HepG2 (cell line): Measurements from ENCODE around the gene MBIP.

ENCODE experiments used
- BORCS8-MEF2B ChIP-seq: sonication (generic); formaldehyde crosslinking; IDR thresholded peaks from 2 replicates; pipeline ENCODE4 v1.8.0; 2022; ENCODE audit warnings: mild to moderate bottlenecking, missing genetic modification reagents
- PHF20 ChIP-seq: sonication (generic); formaldehyde crosslinking; IDR thresholded peaks from 2 replicates; pipeline ENCODE4 v1.5.0; 2020; ENCODE audit warnings: mild to moderate bottlenecking, missing genetic modification reagents
- POLR2A ChIP-seq, 2 experiments: IDR thresholded peaks; 2 replicates each; pipeline ENCODE4 v1.6.1; 2011; ENCODE audit warnings: low read depth in 2 of 2, low read length in 2 of 2, mild to moderate bottlenecking in 1 of 2, moderate library complexity in 1 of 2; ENCODE audit not compliant: insufficient read depth in 1 of 2
- REST ChIP-seq, 2 experiments: IDR thresholded peaks; 2 replicates each; pipeline ENCODE4 v1.6.1; 2011 to 2012; ENCODE audit warnings: low read length in 2 of 2, borderline replicate concordance in 1 of 2, low read depth in 1 of 2, mild to moderate bottlenecking in 1 of 2, moderate library complexity in 1 of 2
- THAP7 ChIP-seq: sonication (generic); formaldehyde crosslinking; IDR thresholded peaks from 2 replicates; pipeline ENCODE4 v1.8.1; 2023; ENCODE audit warnings: mild to moderate bottlenecking, missing genetic modification reagents
- ZNF296 ChIP-seq: sonication (generic); formaldehyde crosslinking; conservative IDR thresholded peaks from 2 replicates; pipeline ENCODE4 v1.5.0; 2020; ENCODE audit warnings: mild to moderate bottlenecking, missing genetic modification reagents
- TF ChIP-seq, protein P1 (sequence below): sonication (generic); formaldehyde crosslinking; IDR thresholded peaks from 2 replicates; pipeline ENCODE4 v1.5.0; 2020; ENCODE audit warnings: mild to moderate bottlenecking, missing genetic modification reagents, moderate library complexity
- TF ChIP-seq, protein P2 (sequence below): sonication (generic); formaldehyde crosslinking; IDR thresholded peaks from 2 replicates; pipeline ENCODE4 v1.8.0; 2022; ENCODE audit warnings: missing genetic modification reagents, mild to moderate bottlenecking, borderline replicate concordance

- TF ChIP-seq, protein P1, sequence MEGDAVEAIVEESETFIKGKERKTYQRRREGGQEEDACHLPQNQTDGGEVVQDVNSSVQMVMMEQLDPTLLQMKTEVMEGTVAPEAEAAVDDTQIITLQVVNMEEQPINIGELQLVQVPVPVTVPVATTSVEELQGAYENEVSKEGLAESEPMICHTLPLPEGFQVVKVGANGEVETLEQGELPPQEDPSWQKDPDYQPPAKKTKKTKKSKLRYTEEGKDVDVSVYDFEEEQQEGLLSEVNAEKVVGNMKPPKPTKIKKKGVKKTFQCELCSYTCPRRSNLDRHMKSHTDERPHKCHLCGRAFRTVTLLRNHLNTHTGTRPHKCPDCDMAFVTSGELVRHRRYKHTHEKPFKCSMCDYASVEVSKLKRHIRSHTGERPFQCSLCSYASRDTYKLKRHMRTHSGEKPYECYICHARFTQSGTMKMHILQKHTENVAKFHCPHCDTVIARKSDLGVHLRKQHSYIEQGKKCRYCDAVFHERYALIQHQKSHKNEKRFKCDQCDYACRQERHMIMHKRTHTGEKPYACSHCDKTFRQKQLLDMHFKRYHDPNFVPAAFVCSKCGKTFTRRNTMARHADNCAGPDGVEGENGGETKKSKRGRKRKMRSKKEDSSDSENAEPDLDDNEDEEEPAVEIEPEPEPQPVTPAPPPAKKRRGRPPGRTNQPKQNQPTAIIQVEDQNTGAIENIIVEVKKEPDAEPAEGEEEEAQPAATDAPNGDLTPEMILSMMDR = no peak
- TF ChIP-seq, protein P2, sequence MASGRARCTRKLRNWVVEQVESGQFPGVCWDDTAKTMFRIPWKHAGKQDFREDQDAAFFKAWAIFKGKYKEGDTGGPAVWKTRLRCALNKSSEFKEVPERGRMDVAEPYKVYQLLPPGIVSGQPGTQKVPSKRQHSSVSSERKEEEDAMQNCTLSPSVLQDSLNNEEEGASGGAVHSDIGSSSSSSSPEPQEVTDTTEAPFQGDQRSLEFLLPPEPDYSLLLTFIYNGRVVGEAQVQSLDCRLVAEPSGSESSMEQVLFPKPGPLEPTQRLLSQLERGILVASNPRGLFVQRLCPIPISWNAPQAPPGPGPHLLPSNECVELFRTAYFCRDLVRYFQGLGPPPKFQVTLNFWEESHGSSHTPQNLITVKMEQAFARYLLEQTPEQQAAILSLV (CRISPR knock-in tag) = no peak
- TF ChIP-seq PHF20 (CRISPR knock-in tag) = no peak
- TF ChIP-seq THAP7 (CRISPR knock-in tag) = no peak
- TF ChIP-seq ZNF296 (CRISPR knock-in tag) = no peak
- TF ChIP-seq POLR2A (IDR thresholded peaks at IDR 0.05; ENCODE audit: insufficient read depth in 1 of 2, low read depth in 2 of 2, low read length in 2 of 2) = no peak
- no peak for TF ChIP-seq BORCS8-MEF2B (CRISPR knock-in tag)
- TF ChIP-seq REST (IDR thresholded peaks at IDR 0.05; ENCODE audit: borderline replicate concordance in 1 of 2, low read depth in 1 of 2, low read length in 2 of 2) = no peak
These were observed 40.9 kb upstream of the MBIP start for GRCh38 chr14:36361210-36361853.
